H1 (cell line): ENCODE measurements around the gene SSH2. TPM values are rescaled to one million over a fixed set of nuclear protein-coding genes. Genes with fewer than 3 reads are reported as not detected.

Experiments used
- GTF2F1 ChIP-seq: IDR thresholded peaks from 2 replicates; pipeline ENCODE4 v1.6.1; 2012; ENCODE audit warnings: low read depth, low read length, improper control_type of control experiment, borderline replicate concordance
- KDM4A ChIP-seq: IDR thresholded peaks from one replicate; pipeline ENCODE4 v1.7.1; 2012; ENCODE audit warnings: low read depth, mild to moderate bottlenecking, moderate library complexity, low read length, inconsistent platforms; ENCODE audit not compliant: severe bottlenecking
- SUZ12 ChIP-seq: fragments of 200-600 bp; sonication (generic); IDR thresholded peaks from 2 replicates; pipeline ENCODE4 v1.6.1; 2012; ENCODE audit warnings: mild to moderate bottlenecking, inconsistent platforms, low read length, moderate library complexity, mixed read lengths
- TAF1 ChIP-seq: IDR thresholded peaks from 2 replicates; pipeline ENCODE4 v1.6.1; 2011; ENCODE audit warnings: mild to moderate bottlenecking, low read depth, low read length
- polyA plus RNA-seq, 7 experiments: library from polyadenylated mRNA; depleted of rRNA in 3 of 7; stranded (reverse) in 5 of 7; unstranded in 2 of 7; fragments of >200 nt in 5 of 7; fragments of 200-250 nt in 2 of 7; gene quantifications; 1 replicate in 5 of 7; 2 replicates in 1 of 7; 4 replicates in 1 of 7; pipeline versions ENCODE4 v1.2.1 to v1.2.3, GENCODE V29; 2011 to 2013; ENCODE audit warnings: missing spikeins in 2 of 7, mixed read lengths in 2 of 7
- total RNA-seq: library from RNA; stranded (reverse); fragmentation: NEBNext Ultra II Directional; extraction: Animal tissue kit (Norgen Biotek cat#: 25700); gene quantifications from 2 replicates; pipeline ENCODE4 v1.2.1, GENCODE V29; 2021
- TF ChIP-seq, protein P1 (sequence below): fragments of 300-600 bp; sonication (generic); IDR thresholded peaks from 2 replicates; pipeline ENCODE4 v1.7.1; 2012; ENCODE audit warnings: low read length, moderate library complexity, mild to moderate bottlenecking, inconsistent platforms; ENCODE audit not compliant: insufficient replicate concordance
- TF ChIP-seq, protein P2 (sequence below): IDR thresholded peaks from 2 replicates; pipeline ENCODE4 v1.6.1; 2011; ENCODE audit warnings: low read depth, mild to moderate bottlenecking, low read length; ENCODE audit not compliant: insufficient read depth

SSH2 gene
- total and polyA plus RNA-seq, 2 of the 8 experiments (the other 6 are each of a cell fraction or from before 2014, with no cell fraction given): 5.2 to 15.9 TPM

DNA sequence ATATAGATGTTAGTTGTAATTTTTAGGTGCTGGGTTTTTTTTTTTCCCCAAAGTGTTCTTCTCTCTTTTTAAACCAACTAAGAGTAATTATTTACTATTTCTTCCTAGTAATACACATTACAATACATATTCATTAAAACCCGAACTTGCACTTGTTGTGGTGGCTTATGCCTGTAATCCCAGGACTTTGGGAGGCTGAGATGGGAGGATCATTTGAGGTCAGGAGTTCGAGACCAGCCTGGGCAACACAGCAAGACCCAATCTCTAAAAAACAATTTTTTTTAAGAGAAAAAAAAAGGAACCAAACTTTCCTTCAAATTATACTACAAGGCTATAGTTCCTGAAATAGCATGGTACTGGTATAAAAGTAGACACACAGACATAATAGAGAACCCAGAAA, 15.3 kb upstream of the SSH2 start (continued):
- TF ChIP-seq, protein P1, sequence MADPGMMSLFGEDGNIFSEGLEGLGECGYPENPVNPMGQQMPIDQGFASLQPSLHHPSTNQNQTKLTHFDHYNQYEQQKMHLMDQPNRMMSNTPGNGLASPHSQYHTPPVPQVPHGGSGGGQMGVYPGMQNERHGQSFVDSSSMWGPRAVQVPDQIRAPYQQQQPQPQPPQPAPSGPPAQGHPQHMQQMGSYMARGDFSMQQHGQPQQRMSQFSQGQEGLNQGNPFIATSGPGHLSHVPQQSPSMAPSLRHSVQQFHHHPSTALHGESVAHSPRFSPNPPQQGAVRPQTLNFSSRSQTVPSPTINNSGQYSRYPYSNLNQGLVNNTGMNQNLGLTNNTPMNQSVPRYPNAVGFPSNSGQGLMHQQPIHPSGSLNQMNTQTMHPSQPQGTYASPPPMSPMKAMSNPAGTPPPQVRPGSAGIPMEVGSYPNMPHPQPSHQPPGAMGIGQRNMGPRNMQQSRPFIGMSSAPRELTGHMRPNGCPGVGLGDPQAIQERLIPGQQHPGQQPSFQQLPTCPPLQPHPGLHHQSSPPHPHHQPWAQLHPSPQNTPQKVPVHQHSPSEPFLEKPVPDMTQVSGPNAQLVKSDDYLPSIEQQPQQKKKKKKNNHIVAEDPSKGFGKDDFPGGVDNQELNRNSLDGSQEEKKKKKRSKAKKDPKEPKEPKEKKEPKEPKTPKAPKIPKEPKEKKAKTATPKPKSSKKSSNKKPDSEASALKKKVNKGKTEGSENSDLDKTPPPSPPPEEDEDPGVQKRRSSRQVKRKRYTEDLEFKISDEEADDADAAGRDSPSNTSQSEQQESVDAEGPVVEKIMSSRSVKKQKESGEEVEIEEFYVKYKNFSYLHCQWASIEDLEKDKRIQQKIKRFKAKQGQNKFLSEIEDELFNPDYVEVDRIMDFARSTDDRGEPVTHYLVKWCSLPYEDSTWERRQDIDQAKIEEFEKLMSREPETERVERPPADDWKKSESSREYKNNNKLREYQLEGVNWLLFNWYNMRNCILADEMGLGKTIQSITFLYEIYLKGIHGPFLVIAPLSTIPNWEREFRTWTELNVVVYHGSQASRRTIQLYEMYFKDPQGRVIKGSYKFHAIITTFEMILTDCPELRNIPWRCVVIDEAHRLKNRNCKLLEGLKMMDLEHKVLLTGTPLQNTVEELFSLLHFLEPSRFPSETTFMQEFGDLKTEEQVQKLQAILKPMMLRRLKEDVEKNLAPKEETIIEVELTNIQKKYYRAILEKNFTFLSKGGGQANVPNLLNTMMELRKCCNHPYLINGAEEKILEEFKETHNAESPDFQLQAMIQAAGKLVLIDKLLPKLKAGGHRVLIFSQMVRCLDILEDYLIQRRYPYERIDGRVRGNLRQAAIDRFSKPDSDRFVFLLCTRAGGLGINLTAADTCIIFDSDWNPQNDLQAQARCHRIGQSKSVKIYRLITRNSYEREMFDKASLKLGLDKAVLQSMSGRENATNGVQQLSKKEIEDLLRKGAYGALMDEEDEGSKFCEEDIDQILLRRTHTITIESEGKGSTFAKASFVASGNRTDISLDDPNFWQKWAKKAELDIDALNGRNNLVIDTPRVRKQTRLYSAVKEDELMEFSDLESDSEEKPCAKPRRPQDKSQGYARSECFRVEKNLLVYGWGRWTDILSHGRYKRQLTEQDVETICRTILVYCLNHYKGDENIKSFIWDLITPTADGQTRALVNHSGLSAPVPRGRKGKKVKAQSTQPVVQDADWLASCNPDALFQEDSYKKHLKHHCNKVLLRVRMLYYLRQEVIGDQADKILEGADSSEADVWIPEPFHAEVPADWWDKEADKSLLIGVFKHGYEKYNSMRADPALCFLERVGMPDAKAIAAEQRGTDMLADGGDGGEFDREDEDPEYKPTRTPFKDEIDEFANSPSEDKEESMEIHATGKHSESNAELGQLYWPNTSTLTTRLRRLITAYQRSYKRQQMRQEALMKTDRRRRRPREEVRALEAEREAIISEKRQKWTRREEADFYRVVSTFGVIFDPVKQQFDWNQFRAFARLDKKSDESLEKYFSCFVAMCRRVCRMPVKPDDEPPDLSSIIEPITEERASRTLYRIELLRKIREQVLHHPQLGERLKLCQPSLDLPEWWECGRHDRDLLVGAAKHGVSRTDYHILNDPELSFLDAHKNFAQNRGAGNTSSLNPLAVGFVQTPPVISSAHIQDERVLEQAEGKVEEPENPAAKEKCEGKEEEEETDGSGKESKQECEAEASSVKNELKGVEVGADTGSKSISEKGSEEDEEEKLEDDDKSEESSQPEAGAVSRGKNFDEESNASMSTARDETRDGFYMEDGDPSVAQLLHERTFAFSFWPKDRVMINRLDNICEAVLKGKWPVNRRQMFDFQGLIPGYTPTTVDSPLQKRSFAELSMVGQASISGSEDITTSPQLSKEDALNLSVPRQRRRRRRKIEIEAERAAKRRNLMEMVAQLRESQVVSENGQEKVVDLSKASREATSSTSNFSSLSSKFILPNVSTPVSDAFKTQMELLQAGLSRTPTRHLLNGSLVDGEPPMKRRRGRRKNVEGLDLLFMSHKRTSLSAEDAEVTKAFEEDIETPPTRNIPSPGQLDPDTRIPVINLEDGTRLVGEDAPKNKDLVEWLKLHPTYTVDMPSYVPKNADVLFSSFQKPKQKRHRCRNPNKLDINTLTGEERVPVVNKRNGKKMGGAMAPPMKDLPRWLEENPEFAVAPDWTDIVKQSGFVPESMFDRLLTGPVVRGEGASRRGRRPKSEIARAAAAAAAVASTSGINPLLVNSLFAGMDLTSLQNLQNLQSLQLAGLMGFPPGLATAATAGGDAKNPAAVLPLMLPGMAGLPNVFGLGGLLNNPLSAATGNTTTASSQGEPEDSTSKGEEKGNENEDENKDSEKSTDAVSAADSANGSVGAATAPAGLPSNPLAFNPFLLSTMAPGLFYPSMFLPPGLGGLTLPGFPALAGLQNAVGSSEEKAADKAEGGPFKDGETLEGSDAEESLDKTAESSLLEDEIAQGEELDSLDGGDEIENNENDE: no peak
- TF ChIP-seq GTF2F1 (no peak), TAF1 (no peak), KDM4A (no peak), SUZ12 (no peak)
- TF ChIP-seq, protein P2, sequence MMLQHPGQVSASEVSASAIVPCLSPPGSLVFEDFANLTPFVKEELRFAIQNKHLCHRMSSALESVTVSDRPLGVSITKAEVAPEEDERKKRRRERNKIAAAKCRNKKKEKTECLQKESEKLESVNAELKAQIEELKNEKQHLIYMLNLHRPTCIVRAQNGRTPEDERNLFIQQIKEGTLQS: no peak
